DMS53 (cell line): ENCODE results near the gene TOM1L2.
A peak's percentile ranks its signal among the peaks of the same experiment; 100 is the strongest.

Experiments
- DNase-seq: peaks from one replicate; lab custom pipeline; 2025; lab: John Stamatoyannopoulos, UW

Gene TOM1L2

DNA sequence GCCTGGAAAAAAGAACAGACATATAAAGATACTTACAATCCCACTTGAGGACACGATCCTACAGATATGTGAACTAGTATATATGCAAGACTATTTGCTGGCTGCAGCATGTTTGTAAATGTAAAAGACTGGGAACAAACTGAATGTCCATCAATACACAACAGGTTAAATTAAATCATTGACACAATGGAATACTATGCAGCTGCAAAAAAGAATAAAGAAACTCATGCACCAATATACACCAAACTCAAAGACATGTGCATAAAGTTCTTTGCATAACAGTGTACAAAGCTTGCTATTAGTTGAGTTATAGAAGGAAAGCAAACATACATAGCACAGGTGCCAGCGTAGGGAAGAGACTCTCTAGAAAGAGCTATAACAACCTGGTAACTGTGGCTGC lies 73.5 kb downstream of the TOM1L2 start:
- no peak for DNase-seq

DNA sequence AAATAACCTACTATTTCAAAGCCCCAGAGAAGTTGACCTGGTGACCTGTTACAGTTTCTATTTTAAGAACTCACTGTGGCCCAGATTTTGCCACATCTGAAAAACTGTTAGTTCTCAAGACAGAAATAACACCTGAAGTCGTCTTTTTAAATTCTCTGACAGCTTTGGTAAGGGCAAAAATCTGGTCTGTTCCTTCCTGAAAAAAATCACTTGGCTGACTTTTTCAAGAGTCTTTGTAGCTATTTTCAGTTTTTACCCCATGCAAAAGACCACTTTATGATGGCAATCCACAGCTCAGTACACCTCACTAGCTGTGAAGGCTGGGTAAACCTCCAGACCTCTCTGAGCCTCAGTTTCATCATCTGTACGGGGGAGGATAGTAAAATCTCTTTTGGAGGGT lies 74.8 kb downstream of the TOM1L2 start:
- DNase-seq, result no peak

DNA sequence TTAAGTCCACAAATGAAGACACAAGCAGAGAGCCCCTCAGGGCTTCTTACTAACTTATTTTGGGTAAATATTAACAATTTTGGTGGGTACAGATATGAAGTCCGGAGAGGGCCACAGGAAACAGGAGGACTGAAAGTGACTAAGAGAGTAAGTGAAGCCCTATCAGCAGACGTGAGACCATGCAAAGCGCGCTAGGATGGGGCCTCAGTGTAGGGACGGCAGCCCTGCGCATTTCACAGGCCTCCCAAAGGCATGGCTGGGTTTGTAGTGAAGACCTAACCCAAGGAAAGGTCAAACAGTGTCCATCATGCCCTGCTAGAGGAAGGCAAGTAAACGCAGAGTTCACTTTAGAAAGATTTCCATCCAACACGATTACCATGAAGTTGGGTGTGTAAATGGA lies 75.5 kb downstream of the TOM1L2 start:
- no peak for DNase-seq

DNA sequence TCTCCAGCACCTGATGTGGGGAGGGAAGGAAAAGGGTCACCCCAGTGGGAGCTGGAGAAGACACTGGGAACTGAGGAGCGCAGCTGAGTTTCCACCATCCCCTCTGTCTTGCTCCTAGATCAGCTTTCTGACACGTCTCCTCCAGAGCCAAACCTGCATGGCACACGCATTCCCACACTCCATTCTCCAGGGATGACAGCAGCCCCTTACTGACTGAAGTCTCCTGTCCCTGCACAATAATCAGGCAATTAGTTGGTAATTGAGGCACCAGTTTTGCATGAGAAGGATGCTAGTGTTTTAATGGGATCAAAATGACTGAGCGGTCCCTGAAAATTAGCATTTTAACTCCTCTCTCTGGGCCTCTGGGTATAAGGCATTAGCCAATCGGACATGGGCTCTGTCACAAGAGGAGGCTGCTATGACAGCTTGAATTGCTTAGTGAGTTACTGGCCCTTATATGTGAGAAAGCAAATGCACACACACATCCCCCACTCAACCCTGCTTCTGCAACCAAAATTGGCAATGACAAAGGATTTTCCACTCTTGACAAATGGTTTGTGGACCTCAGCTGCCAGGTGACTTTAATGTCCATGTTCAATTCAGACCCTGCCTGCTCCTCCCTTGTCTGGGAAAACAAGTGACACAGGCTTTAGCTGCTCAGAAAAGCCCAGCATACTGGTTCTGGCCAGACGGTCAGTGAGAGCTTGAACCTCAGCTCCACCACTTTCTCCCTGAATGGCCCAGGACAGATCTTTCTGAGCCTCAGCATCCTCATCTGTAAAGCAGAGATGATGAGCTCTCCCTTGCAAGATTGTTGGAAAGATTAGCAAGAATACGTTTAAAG lies 78.2 kb downstream of the TOM1L2 start:
- no peak for DNase-seq

DNA sequence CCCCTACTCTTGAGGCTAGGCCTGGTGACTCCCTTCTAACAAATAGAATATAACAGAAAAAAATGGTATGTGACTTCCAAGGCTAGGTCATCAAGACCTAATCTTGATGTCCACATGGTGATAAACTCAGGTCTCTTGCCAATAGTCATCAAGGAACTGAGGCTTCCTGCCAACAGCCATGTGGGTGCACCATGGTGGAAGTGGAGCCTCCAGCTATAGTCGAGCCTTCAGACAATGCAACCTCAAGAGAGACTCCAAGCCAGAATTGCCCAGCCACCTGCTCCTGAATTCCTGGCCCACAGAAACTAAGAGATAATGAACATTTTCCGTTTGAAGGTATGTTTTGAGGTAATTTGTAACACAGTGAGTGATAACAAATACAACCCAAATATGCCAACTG lies 79.5 kb downstream of the TOM1L2 start:
- no peak for DNase-seq

DNA sequence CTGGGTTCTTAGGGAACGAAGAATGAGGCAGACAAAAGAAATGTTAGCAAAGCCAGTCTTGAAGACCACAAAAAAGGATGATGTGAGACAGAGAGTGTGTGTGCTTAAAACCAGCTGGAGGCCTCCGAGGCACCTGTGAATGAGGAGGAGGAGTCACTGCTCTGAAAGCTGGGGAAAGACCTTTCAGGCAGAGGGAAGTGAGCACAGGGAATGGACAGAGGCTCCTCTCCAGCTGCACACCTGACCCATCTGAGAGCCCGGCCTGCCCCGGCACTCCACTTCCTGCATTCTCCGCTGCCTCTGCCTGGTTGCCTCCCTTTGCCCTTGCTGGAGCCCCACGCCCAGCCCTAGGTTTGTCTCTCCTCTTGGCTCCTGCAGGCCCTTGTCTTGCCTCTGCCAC lies 80.2 kb downstream of the TOM1L2 start:
- peak; percentile 51 for DNase-seq

DNA sequence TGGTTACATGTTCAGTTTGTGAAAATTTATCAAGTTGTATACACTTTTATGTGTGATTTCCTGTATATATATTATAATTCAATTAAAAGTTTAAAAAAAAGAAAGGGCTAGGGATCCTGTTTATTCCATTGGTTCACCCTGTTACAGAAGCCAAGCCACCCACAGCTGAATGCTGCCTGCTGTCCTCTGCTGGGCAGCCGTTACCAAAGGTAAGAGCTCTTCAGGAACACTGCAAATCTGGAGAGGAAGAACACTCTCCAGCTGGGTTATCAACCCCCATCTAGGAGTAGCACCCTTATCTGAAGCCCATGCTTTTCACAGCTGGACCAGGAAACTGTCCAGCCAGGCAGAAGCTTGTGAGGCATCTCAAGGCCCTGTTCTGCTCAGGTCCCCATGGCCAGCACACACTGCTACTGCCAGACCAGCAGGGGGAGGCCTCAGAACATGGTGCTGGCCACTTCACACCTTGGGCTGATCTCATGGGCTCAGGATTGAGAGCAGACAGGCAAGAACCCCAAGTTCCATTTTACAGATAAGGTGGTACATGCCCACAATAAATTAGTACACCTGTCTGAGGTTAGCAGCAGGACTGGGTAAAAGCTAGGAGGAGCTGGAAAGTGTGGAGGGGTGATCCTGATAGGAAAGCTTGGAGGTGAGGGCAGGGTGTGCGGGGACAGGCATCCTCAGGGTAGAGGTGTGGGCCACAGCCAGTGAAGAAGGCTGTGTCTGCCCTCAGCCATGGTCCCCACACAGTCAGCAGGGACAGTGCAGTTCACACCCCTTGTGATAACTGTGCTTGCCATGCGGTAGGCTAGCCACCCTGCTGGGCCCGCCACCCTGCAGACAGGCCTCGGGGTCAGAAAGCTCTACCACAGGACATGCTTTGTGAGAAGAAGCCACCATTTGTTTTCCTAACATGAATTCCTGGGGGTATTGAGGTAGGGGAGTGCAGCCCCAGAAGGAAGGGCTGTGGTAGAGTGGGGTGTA lies 81.1 kb downstream of the TOM1L2 start:
- DNase-seq, result peak; percentile 76

DNA sequence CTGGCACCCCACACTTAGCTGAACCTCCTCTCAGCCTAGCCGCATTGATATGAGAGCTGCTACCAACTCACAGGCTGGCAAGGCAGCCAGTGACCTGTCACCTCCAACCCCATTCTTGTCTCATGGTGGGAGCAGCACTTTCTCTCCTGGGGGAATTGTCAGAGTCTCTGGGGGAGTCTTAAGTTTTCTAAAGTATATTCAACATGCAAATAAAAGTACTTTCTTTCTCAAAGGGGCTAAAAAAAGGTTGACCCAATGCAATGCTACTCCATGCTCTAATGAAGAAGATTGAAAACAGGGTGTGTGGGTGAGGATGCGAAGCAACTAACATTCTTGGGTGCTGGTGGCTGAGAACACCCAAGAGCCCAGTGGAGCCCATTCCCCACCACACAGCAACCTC lies 82.3 kb downstream of the TOM1L2 start:
- DNase-seq, result no peak

DNA sequence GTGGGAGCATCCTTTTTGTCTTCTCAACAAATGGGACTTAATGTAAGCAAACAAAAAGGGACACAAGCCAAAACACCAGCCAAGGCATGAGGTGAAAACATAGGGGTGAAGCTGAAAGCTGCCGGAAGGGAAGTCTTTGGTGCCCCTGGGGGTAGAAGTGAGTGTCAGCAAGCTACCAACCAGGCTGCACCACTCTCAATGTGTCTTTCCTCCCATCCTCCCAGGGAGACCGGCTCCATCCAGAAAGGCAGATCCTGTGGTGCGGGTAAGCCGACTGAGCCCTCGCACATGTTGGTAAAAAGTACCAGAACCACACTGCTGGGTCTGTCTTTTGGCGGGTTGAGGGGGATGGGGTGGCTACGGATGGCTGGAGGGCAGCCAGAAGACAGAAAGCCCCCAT lies 83.4 kb downstream of the TOM1L2 start:
- no peak for DNase-seq

DNA sequence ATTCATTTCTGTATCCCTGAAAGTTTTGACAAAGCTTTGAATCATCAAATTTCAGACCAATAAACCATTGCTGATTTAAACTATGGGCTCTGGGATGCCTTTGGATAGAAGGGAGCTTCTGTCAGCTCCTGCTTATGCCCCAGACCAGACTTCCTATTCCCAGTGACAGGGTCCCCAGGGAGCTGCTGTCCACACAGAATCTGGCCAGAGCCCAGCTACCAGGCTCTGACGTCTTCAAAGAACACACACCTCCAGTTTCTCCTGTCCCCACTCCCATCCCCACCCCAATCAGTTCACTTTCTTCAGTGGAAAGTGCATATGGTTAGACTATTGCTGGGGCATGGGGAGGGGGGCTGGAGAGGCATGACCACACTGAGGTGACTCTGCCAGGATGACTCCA lies 83.8 kb downstream of the TOM1L2 start:
- no peak for DNase-seq

DNA sequence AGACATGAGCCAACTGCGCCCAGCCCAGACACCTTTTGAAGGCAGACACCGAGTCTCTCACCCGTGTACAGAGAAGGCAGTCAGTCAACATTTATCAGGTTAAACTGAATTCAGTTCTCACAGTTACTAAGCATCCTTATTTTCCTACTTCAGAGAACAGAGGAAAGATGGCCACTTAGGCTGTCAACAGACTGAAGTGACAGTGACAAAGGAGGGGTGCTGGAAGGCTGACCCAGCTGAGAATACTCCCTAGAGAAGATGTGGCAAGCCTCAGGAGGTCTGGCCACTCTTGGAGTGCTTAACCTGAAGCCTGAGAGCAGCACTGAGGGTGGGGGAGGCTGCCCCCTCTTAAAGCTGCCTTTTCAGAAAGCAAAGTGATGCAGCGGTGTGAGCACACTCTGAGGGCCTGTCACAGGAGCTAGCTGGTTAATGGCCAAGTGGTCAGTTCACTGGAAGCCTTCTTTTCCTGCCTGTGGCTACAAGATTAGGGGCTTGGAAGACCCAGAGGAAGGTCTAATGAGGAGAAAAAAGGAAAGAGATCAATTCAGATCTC lies 84.4 kb downstream of the TOM1L2 start:
- DNase-seq, result no peak

DNA sequence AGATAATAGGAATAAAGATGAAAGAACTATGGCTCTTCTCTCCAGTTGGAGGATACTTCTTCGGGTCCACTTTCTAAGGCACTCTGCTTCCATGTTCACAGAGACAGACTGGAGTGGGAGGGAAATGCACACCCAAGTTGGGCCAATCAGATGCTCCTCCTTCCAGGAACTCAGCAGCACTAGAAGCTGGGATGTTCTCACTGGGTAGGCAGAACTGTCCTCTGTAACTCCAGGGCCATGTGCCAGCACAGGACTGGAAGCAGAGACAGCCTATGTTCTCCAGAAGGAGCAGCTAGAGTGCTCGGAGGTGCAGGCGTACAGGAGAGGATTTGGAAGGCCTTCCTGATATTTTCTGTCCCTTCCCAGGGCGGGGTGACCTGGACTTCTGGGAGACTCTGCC lies 85.5 kb downstream of the TOM1L2 start:
- no peak for DNase-seq

DNA sequence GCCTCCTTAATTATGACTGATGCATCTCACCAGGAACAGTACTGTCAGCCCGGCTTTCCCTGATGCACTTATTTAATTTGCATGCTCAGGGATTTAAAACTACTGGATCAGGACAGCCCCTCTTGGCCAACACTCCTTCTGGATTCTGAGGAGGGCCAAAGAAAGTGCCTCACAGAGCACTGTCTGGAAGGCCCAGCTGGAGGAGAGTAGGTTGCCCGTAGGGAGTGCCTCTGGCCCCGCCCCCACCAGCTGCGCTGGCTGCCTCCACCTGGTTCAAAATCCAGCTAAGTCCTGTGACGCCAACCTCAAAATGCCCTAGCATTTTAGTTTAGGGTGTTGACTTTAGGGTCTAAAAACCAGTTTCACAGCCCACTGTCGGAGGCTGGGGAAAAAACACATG lies 86.0 kb downstream of the TOM1L2 start:
- no peak for DNase-seq

DNA sequence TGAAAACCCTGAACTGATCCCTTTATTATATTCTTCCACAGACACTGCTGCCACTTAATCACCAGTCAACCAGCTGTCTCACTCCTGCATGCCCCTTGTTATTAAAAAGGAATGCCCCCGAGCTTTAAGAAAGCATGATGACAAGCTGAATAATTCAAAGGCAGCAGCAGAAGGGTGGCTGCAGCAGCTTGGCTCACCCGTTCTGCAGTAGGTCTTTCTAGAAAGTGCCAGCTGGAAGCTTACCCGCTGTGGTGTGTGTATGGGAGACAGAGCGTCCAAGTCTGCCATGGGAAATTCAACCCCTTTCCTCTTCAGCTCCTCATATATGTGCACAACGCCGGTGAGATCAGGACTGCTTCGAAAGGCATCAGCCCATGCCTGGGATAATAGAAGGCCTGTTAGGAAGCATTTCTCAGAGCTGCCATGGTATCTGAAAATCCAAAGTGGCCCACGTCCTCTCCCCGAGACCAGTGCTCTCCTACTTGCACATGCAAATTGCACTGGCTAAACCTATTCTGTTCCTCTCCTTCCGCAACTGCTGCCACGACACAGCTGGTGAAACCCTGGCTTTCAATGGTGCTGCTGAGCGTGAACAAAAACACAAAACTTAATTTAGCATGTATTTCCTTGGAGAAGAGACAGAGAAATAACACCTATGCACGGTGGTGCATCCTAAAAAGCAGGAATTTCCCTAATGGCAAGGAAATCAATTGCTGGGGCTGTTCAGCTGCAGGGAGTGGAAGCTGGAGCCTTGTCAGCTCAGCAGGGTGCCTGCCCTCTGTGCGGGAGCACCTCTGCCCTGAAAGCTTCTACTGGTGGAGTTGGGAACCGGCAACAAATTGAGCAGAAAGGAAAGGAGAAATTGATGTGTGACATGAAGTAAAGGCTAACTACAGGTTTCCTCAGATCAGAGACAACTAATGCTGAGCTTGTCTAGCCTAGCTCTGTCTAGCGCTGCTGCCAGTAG lies 87.5 kb downstream of the TOM1L2 start:
- no peak for DNase-seq

DNA sequence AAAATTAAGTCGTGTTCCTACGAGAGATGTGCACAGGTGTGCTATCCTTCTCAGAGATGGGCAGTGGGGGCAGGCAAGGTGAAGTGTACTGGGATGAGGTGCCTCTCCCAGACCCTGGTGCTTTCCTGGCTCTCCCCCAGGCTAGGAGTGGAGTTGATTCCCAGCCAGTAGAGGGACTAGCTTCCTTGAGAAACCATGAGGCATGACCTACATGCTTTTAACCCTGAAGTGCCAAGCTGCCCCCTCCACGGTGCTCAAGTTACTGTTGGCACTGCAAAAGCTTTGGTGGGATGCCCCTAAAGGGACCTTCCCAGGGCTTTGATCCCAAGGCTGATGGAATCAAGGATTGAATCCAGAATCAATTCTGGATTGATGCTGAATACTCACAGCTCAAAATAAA lies 88.4 kb downstream of the TOM1L2 start:
- DNase-seq, result no peak

DNA sequence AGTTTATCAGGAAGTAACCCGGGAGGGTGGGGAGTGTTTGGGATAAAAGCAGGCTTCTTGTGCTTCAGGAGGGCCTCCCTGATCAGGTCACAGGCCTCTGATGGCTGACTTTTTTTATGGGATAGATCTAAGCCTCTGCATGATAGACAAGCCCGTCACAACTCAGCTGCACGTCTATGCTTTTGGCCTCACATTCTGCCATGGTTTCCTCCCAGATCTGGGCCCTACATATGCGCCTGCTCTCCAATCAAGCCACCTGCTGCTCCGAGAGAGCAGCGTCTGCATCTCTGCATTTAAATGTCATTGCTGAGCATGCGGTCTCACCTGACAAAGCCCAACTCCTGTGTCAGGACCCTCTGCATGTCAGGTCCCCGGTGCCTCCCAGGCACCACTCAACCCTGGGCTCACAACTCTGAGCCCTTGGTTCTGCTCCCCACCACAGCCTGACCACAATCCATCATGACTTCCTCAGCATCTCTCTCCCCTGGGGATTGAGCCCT lies 90.1 kb downstream of the TOM1L2 start:
- no peak for DNase-seq

DNA sequence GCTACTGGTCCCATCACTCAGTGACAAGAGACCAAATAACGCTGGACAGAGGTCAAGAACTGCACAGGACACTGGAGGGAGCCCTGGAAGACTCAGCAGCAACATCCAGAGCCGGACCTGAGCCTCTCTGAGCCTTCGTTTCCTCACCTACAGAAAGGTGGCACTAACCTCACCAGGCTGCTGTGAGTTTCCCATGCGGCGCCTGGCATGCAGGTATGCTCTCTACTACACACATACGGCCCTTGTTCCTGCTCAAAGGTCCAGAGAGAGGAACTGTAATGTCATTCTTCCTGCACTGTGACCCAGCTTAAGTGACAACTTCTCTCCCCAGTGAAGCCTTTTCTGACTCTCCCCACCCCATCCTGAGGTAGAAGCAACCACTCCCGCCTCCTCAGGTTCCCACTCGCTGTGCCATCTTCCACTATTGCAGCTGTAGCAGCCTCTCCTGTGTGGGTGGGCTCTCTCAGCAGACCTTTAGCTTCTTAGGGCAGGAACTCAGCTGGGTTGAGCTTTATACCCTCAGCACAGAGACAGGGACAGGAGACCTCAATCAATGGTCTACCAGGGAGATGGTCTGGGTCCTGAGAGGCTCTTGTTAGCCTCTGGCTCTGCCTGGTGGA lies 91.5 kb downstream of the TOM1L2 start:
- DNase-seq, result no peak

DNA sequence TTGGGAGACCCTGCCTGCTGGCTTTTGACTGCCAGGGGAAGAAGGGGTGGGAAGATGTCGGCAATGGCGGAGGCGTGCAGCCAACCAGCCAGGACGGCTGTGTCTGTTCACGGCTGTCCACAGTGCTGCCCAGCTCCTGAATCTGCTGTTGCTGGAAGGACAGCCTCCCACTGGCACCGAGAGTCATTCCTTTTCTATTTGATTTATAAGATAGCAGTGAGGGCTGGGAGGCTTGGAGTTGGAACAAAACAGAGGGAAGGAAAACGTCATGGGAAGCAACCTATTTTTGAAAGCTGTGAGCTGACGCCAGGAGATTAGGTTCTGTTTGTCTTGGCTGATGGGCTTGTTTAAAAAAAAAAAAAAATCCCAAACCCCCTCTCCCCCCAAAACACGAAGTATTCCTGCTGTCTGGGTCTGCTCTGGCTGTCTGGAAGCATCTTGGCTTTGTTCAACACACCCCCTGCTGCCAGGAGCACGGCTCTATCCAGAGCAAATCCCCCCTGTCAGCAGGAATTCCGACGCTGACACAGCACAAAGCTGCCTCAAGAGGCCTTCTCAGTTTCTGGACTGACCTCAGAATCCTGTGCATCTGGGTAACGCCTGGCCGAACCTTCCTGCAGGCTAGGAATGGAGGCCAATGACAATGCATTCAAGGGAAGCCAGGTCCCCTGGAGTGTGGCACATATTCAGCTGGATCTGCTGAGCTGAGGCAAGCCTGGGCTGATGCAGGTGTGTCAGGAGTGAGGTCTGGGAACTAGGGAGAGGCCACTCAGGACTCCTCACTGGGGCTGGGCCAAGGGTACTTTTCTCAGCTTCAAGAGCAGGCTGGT lies 94.5 kb downstream of the TOM1L2 start:
- no peak for DNase-seq

DNA sequence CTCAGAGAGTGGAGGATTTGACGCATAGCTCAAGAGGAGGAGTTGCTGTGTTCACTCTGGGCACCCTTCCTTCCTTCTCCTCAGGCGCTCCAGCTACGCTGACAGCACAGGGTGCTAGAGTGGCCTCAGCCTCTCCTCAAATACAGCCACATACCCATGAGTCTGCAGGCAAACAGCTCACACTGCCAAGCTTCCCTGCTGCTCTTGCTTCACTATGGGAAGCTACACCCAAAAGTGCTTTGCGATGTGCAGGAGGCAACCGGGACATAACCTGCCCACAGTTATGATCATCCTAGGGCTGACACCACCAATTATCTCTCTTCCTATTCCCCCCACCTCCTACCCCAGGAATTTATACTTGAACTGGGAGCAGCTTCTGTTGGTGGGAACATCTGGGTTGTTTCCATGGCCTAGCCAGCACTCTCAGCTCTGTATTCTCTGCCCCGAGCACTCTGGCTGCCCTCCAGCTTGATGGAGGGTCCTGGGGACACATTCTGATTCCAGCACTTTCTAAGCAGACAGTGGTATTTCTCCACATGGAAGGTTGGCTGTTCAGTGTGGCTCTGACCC lies 95.2 kb downstream of the TOM1L2 start:
- no peak for DNase-seq

DNA sequence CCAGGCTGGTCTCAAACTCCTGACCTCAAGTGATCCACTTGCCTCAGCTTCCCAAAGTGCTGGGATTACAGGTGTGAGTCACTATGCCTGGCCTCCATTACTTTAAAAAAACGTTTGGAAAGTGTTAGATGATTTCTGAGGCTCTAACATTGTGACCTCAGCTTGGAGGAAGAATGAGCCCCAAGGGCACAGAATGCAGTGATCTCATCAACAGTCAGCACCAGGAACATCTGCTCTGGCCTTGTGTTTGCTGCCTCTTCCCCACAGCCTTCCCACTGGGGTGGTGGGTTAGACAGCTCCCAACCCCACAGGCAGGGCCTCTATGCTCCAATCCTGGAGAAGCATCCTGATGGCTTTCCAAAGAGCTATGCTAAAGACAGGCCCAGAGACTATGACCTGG lies 97.7 kb downstream of the TOM1L2 start:
- DNase-seq, result peak; percentile 6
